IPS-18a (cell line): ENCODE results near the gene TTLL9.

Experiments used
- H3K27ac ChIP-seq: one replicate; pipeline ENCODE4 v1.5.1; 2013; ENCODE audit warnings: low read length
- H3K27me3 ChIP-seq: one replicate; pipeline ENCODE4 v1.6.1; 2013; ENCODE audit warnings: mild to moderate bottlenecking, low read length; ENCODE audit not compliant: control insufficient read depth, insufficient read depth
- H3K36me3 ChIP-seq: one replicate; pipeline ENCODE4 v1.6.1; 2013; ENCODE audit warnings: low read depth, low read length; ENCODE audit not compliant: control insufficient read depth
- H3K4me1 ChIP-seq: one replicate; pipeline ENCODE4 v1.6.1; 2013; ENCODE audit warnings: low read depth, low read length; ENCODE audit not compliant: control insufficient read depth
- H3K4me3 ChIP-seq: one replicate; pipeline ENCODE4 v1.5.1; 2013; ENCODE audit warnings: low read length
- H3K9ac ChIP-seq: one replicate; pipeline ENCODE4 v1.6.1; 2013; ENCODE audit warnings: mild to moderate bottlenecking, low read length, moderate library complexity
- H3K9me3 ChIP-seq: one replicate; pipeline ENCODE4 v1.6.1; 2013; ENCODE audit warnings: low read depth, low read length; ENCODE audit not compliant: control insufficient read depth

Gene TTLL9

GRCh38 chr20:31849306-31849930 is 21.0 kb upstream of the TTLL9 start:
- H3K9ac ChIP-seq: no peak overlapping the region
- no peak overlapping the region for H3K27ac ChIP-seq
- H3K4me3 ChIP-seq: no peak overlapping the region
- no peaks in the 10 kb centered on the region for H3K4me1 ChIP-seq
- H3K27me3 ChIP-seq: no peaks in the 10 kb centered on the region
- H3K9me3 ChIP-seq: no peaks in the 10 kb centered on the region
- no peaks in the 10 kb centered on the region for H3K36me3 ChIP-seq

- Histone ChIP-seq H3K9me3 (no peaks in the 10 kb centered on the region), H3K9ac (no peak overlapping the region), H3K27ac (no peak overlapping the region), H3K4me1 (no peaks in the 10 kb centered on the region), H3K4me3 (no peak overlapping the region), H3K27me3 (no peaks in the 10 kb centered on the region), H3K36me3 (no peaks in the 10 kb centered on the region)
These were observed 19.0 kb upstream of the TTLL9 start for GRCh38 chr20:31851240-31851955.

GRCh38 chr20:31853481-31853880 is 17.0 kb upstream of the TTLL9 start:
- Histone ChIP-seq H3K9me3 (no peaks in the 10 kb centered on the region), H3K9ac (no peak overlapping the region), H3K27me3 (no peaks in the 10 kb centered on the region), H3K4me1 (no peaks in the 10 kb centered on the region), H3K27ac (no peak overlapping the region), H3K4me3 (no peak overlapping the region), H3K36me3 (no peaks in the 10 kb centered on the region)

- Histone ChIP-seq H3K4me1 (peaks cover 10% of the 10 kb centered on the region), H3K9me3 (no peaks in the 10 kb centered on the region), H3K36me3 (no peaks in the 10 kb centered on the region), H3K4me3 (no peak overlapping the region), H3K27me3 (peaks cover 18% of the 10 kb centered on the region), H3K9ac (no peak overlapping the region), H3K27ac (no peak overlapping the region)
These were observed 13.9 kb upstream of the TTLL9 start for GRCh38 chr20:31856516-31856915.

- Histone ChIP-seq H3K27ac (no peak overlapping the region), H3K36me3 (no peaks in the 10 kb centered on the region), H3K27me3 (peaks cover 18% of the 10 kb centered on the region), H3K9me3 (no peaks in the 10 kb centered on the region), H3K9ac (no peak overlapping the region), H3K4me3 (no peak overlapping the region), H3K4me1 (peaks cover 16% of the 10 kb centered on the region)
These were observed 12.3 kb upstream of the TTLL9 start for GRCh38 chr20:31857861-31858759.

- Histone ChIP-seq H3K27me3 (peaks cover 18% of the 10 kb centered on the region), H3K4me1 (peaks cover 16% of the 10 kb centered on the region), H3K36me3 (no peaks in the 10 kb centered on the region), H3K4me3 (no peak overlapping the region), H3K9me3 (no peaks in the 10 kb centered on the region), H3K9ac (no peak overlapping the region), H3K27ac (no peak overlapping the region)
These were observed 11.7 kb upstream of the TTLL9 start for GRCh38 chr20:31858760-31859083.

- Histone ChIP-seq H3K4me1 (peaks cover 16% of the 10 kb centered on the region), H3K27me3 (peaks cover 18% of the 10 kb centered on the region), H3K9me3 (no peaks in the 10 kb centered on the region), H3K9ac (no peak overlapping the region), H3K27ac (no peak overlapping the region), H3K4me3 (no peak overlapping the region), H3K36me3 (no peaks in the 10 kb centered on the region)
These were observed 11.0 kb upstream of the TTLL9 start for GRCh38 chr20:31859266-31859997.

GRCh38 chr20:31859998-31860380 is 10.4 kb upstream of the TTLL9 start:
- Histone ChIP-seq H3K4me3 (peak overlapping the region; percentile 79), H3K9ac (no peak overlapping the region), H3K27me3 (peaks cover 18% of the 10 kb centered on the region), H3K27ac (no peak overlapping the region), H3K36me3 (no peaks in the 10 kb centered on the region), H3K9me3 (no peaks in the 10 kb centered on the region), H3K4me1 (peaks cover 16% of the 10 kb centered on the region)

- peak overlapping the region; percentile 79 for H3K4me3 ChIP-seq
- H3K27me3 ChIP-seq: peaks cover 18% of the 10 kb centered on the region
- H3K9me3 ChIP-seq: no peaks in the 10 kb centered on the region
- peaks cover 16% of the 10 kb centered on the region for H3K4me1 ChIP-seq
- H3K27ac ChIP-seq: no peak overlapping the region
- H3K36me3 ChIP-seq: no peaks in the 10 kb centered on the region
- H3K9ac ChIP-seq: peak overlapping the region; percentile 37
These were observed 9.9 kb upstream of the TTLL9 start for GRCh38 chr20:31860390-31861134.

- H3K36me3 ChIP-seq: no peaks in the 10 kb centered on the region
- H3K9ac ChIP-seq: peak overlapping the region; percentile 49
- H3K27me3 ChIP-seq: peaks cover 18% of the 10 kb centered on the region
- H3K4me1 ChIP-seq: peaks cover 16% of the 10 kb centered on the region
- peak overlapping the region; percentile 79 for H3K4me3 ChIP-seq
- H3K9me3 ChIP-seq: no peaks in the 10 kb centered on the region
- no peak overlapping the region for H3K27ac ChIP-seq
These were observed 9.4 kb upstream of the TTLL9 start for GRCh38 chr20:31861135-31861384.
